GM23338 (cell line): ENCODE data around the gene SPRED3. TPM values are rescaled to one million over a fixed set of nuclear protein-coding genes. Genes with fewer than 3 reads are reported as not detected.

Source experiments
- ATAC-seq: fragments of 200-7000 bp; cut with Tn5 transposase; 3 replicates; pipeline ENCODE4 v1.9.1; 2020
- DNase-seq: peaks from one replicate; pipeline ENCODE4 v3.0.0-alpha.2; 2015; ENCODE audit warnings: low spot score
- H2AFZ ChIP-seq: fragments of 200-600 bp; sonication (generic); 2 replicates; pipeline ENCODE4 v1.8.0; 2016; ENCODE audit warnings: antibody characterized with exemption, mild to moderate bottlenecking, moderate library complexity
- H3F3A ChIP-seq: fragments of 200-600 bp; sonication (generic); replicated peaks from 2 replicates; pipeline ENCODE4 v1.8.0; 2017; ENCODE audit warnings: antibody characterized with exemption, mixed run types, low read depth
- H3K27ac ChIP-seq: fragments of 200-600 bp; sonication (generic); 2 replicates; pipeline ENCODE4 v1.6.1; 2016; ENCODE audit warnings: low read depth
- H3K27me3 ChIP-seq: fragments of 200-600 bp; sonication (generic); 2 replicates; pipeline ENCODE4 v1.8.0; 2016; ENCODE audit warnings: mild to moderate bottlenecking, mixed run types, moderate library complexity; ENCODE audit not compliant: insufficient read depth
- H3K36me3 ChIP-seq: fragments of 200-600 bp; sonication (generic); 2 replicates; pipeline ENCODE4 v1.8.0; 2016; ENCODE audit warnings: mild to moderate bottlenecking; ENCODE audit not compliant: insufficient read depth
- H3K4me1 ChIP-seq: fragments of 200-600 bp; sonication (generic); 2 replicates; pipeline ENCODE4 v1.8.0; 2016; ENCODE audit warnings: mild to moderate bottlenecking, moderate library complexity; ENCODE audit not compliant: insufficient read depth
- H3K4me2 ChIP-seq: fragments of 200-600 bp; sonication (generic); 2 replicates; pipeline ENCODE4 v1.7.1; 2017; ENCODE audit warnings: mixed run types
- H3K4me3 ChIP-seq: fragments of 200-600 bp; sonication (generic); 2 replicates; pipeline ENCODE4 v1.6.1; 2016; ENCODE audit warnings: mixed run types
- H3K79me2 ChIP-seq: fragments of 200-600 bp; sonication (generic); replicated peaks from 2 replicates; pipeline ENCODE4 v1.8.0; 2017; ENCODE audit warnings: mild to moderate bottlenecking; ENCODE audit not compliant: insufficient read depth
- H3K9me2 ChIP-seq: fragments of 200-600 bp; sonication (generic); 2 replicates; pipeline ENCODE4 v1.8.0; 2017; ENCODE audit not compliant: insufficient read depth
- H4K20me1 ChIP-seq: fragments of 200-600 bp; sonication (generic); replicated peaks from 2 replicates; pipeline ENCODE4 v1.8.0; 2017; ENCODE audit warnings: mild to moderate bottlenecking; ENCODE audit not compliant: insufficient read depth
- H3K27ac Mint-ChIP-seq: 2 replicates; pipeline ENCODE4 v1.8.0; 2020; ENCODE audit warnings: inconsistent platforms, mild to moderate bottlenecking, moderate library complexity, mixed read lengths
- H3K27me3 Mint-ChIP-seq: 3 replicates; pipeline ENCODE4 v1.8.0; 2022; ENCODE audit warnings: low read depth, mild to moderate bottlenecking, moderate library complexity, mixed read lengths, inconsistent platforms; ENCODE audit not compliant: insufficient read depth, poor library complexity
- H3K36me3 Mint-ChIP-seq: 3 replicates; pipeline ENCODE4 v1.8.0; 2021; ENCODE audit warnings: low read depth, mild to moderate bottlenecking, inconsistent platforms, moderate library complexity, mixed read lengths
- H3K4me1 Mint-ChIP-seq: 3 replicates; pipeline ENCODE4 v1.8.0; 2020; ENCODE audit warnings: mild to moderate bottlenecking, inconsistent platforms, mixed read lengths
- H3K4me3 Mint-ChIP-seq: 3 replicates; pipeline ENCODE4 v1.8.0; 2021; ENCODE audit warnings: moderate library complexity, mild to moderate bottlenecking, inconsistent platforms, mixed read lengths
- H3K9me3 Mint-ChIP-seq: 3 replicates; pipeline ENCODE4 v1.8.0; 2020; ENCODE audit warnings: moderate library complexity, mild to moderate bottlenecking, inconsistent platforms, mixed read lengths
- CREB1 ChIP-seq: fragments of 250-450 bp; sonication (Bioruptor Pico); IDR thresholded peaks from 2 replicates; pipeline ENCODE4 v1.5.0; 2020; ENCODE audit warnings: low read depth, mild to moderate bottlenecking, moderate library complexity
- CTCF ChIP-seq, 2 experiments: fragments of 200-600 bp in 1 of 2; sonication (generic) in 1 of 2; conservative IDR thresholded peaks; 2 replicates each; pipeline versions ENCODE4 v1.5.1 to v1.6.1; 2016 to 2017; ENCODE audit warnings: antibody characterized with exemption in 2 of 2, low read depth in 2 of 2, mild to moderate bottlenecking in 2 of 2, moderate library complexity in 1 of 2
- ETS1 ChIP-seq: IDR thresholded peaks from 2 replicates; pipeline ENCODE4 v1.6.1; 2016; ENCODE audit warnings: antibody characterized with exemption
- EZH2 ChIP-seq: fragments of 200-600 bp; sonication (generic); IDR thresholded peaks from one replicate; pipeline ENCODE4 v1.8.0; 2017; ENCODE audit warnings: antibody characterized with exemption, mild to moderate bottlenecking, low read depth; ENCODE audit not compliant: unreplicated experiment
- EZH2phosphoT487 ChIP-seq: fragments of 200-600 bp; sonication (generic); IDR thresholded peaks from one replicate; pipeline ENCODE4 v1.8.1; 2018; ENCODE audit warnings: antibody characterized with exemption; ENCODE audit not compliant: unreplicated experiment
- JUNB ChIP-seq: IDR thresholded peaks from one replicate; pipeline ENCODE4 v1.6.1; 2016; ENCODE audit warnings: antibody characterized with exemption; ENCODE audit not compliant: unreplicated experiment
- POLR2AphosphoS5 ChIP-seq: IDR thresholded peaks from 2 replicates; pipeline ENCODE4 v1.6.1; 2016; ENCODE audit warnings: antibody characterized with exemption, low read depth
- REST ChIP-seq: IDR thresholded peaks from one replicate; pipeline ENCODE4 v1.6.1; 2018; ENCODE audit warnings: antibody characterized with exemption; ENCODE audit not compliant: unreplicated experiment
- STAT1 ChIP-seq: IDR thresholded peaks from one replicate; pipeline ENCODE4 v1.6.1; 2016; ENCODE audit warnings: antibody characterized with exemption; ENCODE audit not compliant: unreplicated experiment
- ZNF114 ChIP-seq: fragments of 250-450 bp; sonication (Bioruptor Pico); IDR thresholded peaks from 2 replicates; pipeline ENCODE4 v1.5.0; 2020; ENCODE audit warnings: mild to moderate bottlenecking, moderate library complexity
- ZNF331 ChIP-seq: fragments of 250-450 bp; sonication (Bioruptor Pico); IDR thresholded peaks from 2 replicates; pipeline ENCODE4 v1.5.0; 2020; ENCODE audit warnings: low read depth, mild to moderate bottlenecking, moderate library complexity
- polyA plus RNA-seq: library from polyadenylated mRNA; unstranded; fragments of >200 nt; fragmentation: Nextera tagmentation; extraction: Ambion mirVana; gene quantifications from 2 replicates; pipeline ENCODE4 v1.2.1, GENCODE V29; 2016
- total RNA-seq: library from RNA; depleted of rRNA; stranded (reverse); fragments of >200 nt; shearing (Covaris generic); gene quantifications from 2 replicates; pipeline ENCODE4 v1.2.3, GENCODE V29; 2014

Gene SPRED3
- total and polyA plus RNA-seq, 2 experiments from 2014 or later = 3.9 to 11.6 TPM

- Histone ChIP-seq H3K9me2 (no peaks in the 10 kb centered on the region), H3K27ac (peak overlapping the region; percentile 94), H3K4me2 (peak overlapping the region; percentile 100), H3K4me3 (peak overlapping the region; percentile 89), H3K79me2 (peaks cover 29% of the 10 kb centered on the region), H3K27me3 (no peaks in the 10 kb centered on the region), H4K20me1 (no peaks in the 10 kb centered on the region), H3K36me3 (no peaks in the 10 kb centered on the region; the same call in 1 of the 2 replicates), H2AFZ (no peak overlapping the region), H3K4me1 (peaks cover 20% of the 10 kb centered on the region), H3F3A (peaks cover 20% of the 10 kb centered on the region)
- Mint-ChIP-seq H3K4me1 (peaks cover 23% of the 10 kb centered on the region), H3K27me3 (peaks cover 17% of the 10 kb centered on the region), H3K4me3 (peak overlapping the region; percentile 83), H3K27ac (peak overlapping the region; percentile 95), H3K36me3 (peaks cover 17% of the 10 kb centered on the region), H3K9me3 (no peaks in the 10 kb centered on the region)
- no peak for TF ChIP-seq EZH2
- 0 out of 2 replicates have a peak, but pooled peaks have one; percentile 21 for TF ChIP-seq CREB1
- TF ChIP-seq POLR2AphosphoS5 = peak; percentile 60
- peak; percentile 80 for TF ChIP-seq ETS1
- TF ChIP-seq JUNB = no peak
- ATAC-seq (peak; percentile 69), DNase-seq (peak; percentile 96)
Measured at GRCh38 chr19:38434549-38435051, 46.1 kb downstream of the SPRED3 start.

GRCh38 chr19:38437295-38437694, 48.8 kb downstream of the SPRED3 start:
- no peaks in the 10 kb centered on the region; the same call in 2 of the 3 replicates for H3K9me3 Mint-ChIP-seq
- TF ChIP-seq POLR2AphosphoS5 (no peak), EZH2phosphoT487 (no peak), CREB1 (no peak), CTCF (conservative IDR thresholded peaks at IDR 0.05; ENCODE audit: low read depth in 2 of 2) (no peak), ZNF114 (CRISPR knock-in tag) (no peak), REST (no peak), STAT1 (no peak), ZNF331 (CRISPR knock-in tag) (no peak)

More at GRCh38 chr19:38437295-38437694, 48.8 kb downstream of the SPRED3 start:
- no peak overlapping the region for H3K27ac ChIP-seq
- no peaks in the 10 kb centered on the region; the same call in 1 of the 2 replicates for H3K36me3 ChIP-seq
- H3K4me1 ChIP-seq = peaks cover 22% of the 10 kb centered on the region
- Mint-ChIP-seq H3K4me3 (no peak overlapping the region), H3K27ac (no peak overlapping the region), H3K27me3 (peaks cover 15% of the 10 kb centered on the region), H3K4me1 (peaks cover 33% of the 10 kb centered on the region), H3K36me3 (peaks cover 22% of the 10 kb centered on the region)
- H2AFZ ChIP-seq = no peak overlapping the region
- H4K20me1 ChIP-seq = no peaks in the 10 kb centered on the region
- no peak for DNase-seq
- no peak overlapping the region for H3K4me2 ChIP-seq
- peaks cover 29% of the 10 kb centered on the region for H3K79me2 ChIP-seq
- no peak for ATAC-seq
- no peaks in the 10 kb centered on the region for H3K9me2 ChIP-seq
- H3K27me3 ChIP-seq = no peaks in the 10 kb centered on the region
- peaks cover 17% of the 10 kb centered on the region for H3F3A ChIP-seq
- no peak overlapping the region for H3K4me3 ChIP-seq
